Panc1 (cell line): ENCODE measurements around the gene RPS24. TPM values are rescaled to one million over a fixed set of nuclear protein-coding genes. Genes with fewer than 3 reads are reported as not detected.
"Not testable (repeated sequence)": the region's sequence is repeated elsewhere in the genome, so short reads cannot be mapped to it uniquely, and the experiment has no call there.

Experiments
- ATAC-seq: fragments of 200-7000 bp; cut with Tn5 transposase; 2 replicates; pipeline ENCODE4 v1.9.1; 2020; ENCODE audit warnings: mild to moderate bottlenecking, moderate library complexity
- BruUV-seq: library from RNA; stranded (reverse); fragments of 400-500 nt; replicated peaks from 2 replicates; lab custom pipeline; 2021; lab: Mats Ljungman, UMichigan
- CTCF ChIA-PET: fragments of 300-600 bp; sonication (Branson Sonifier 250); formaldehyde crosslinking; loops from one replicate; lab custom pipeline; 2022; ENCODE audit warnings: antibody characterized with exemption; lab: Charles Lee
- POLR2A ChIA-PET: fragments of 300-600 bp; sonication (Branson Sonifier 250); formaldehyde crosslinking; loops from one replicate; lab custom pipeline; 2022; ENCODE audit warnings: antibody characterized with exemption; lab: Charles Lee
- DNase-seq: peaks from one replicate; pipeline ENCODE4 v3.0.0-alpha.2; 2010; ENCODE audit warnings: low read depth, low spot score
- H3K27ac ChIP-seq: 2 replicates; pipeline ENCODE4 v1.5.1; 2011; ENCODE audit warnings: mild to moderate bottlenecking, low read length, inconsistent platforms
- H3K27me3 ChIP-seq: fragments of 200-500 bp; sonication (Bioruptor generic); 2 replicates; pipeline ENCODE4 v1.6.0; 2014; ENCODE audit warnings: low read length, inconsistent platforms; ENCODE audit not compliant: control insufficient read depth, insufficient read depth
- H3K36me3 ChIP-seq: fragments of 200-500 bp; sonication (Bioruptor generic); 2 replicates; pipeline ENCODE4 v1.5.1; 2014; ENCODE audit warnings: inconsistent platforms, mild to moderate bottlenecking, low read length, moderate library complexity; ENCODE audit not compliant: control insufficient read depth, insufficient read depth
- H3K4me1 ChIP-seq: 2 replicates; pipeline ENCODE4 v1.5.1; 2011; ENCODE audit warnings: inconsistent platforms, mild to moderate bottlenecking, low read length, moderate library complexity; ENCODE audit not compliant: control insufficient read depth, insufficient read depth
- H3K4me3 ChIP-seq, 2 experiments: 2 replicates each; pipeline ENCODE4 v1.5.1; 2011 to 2012; ENCODE audit warnings: low read depth in 2 of 2, low read length in 2 of 2, mild to moderate bottlenecking in 2 of 2, inconsistent platforms in 1 of 2, moderate library complexity in 1 of 2
- H3K9me3 ChIP-seq: fragments of 200-500 bp; sonication (Bioruptor generic); 2 replicates; pipeline ENCODE4 v1.5.1; 2014; ENCODE audit warnings: low read depth, mild to moderate bottlenecking, inconsistent platforms, low read length, moderate library complexity; ENCODE audit not compliant: control insufficient read depth, insufficient read depth
- CTCF ChIP-seq: fragments of 450-650 bp; IDR thresholded peaks from 2 replicates; pipeline ENCODE4 v1.5.1; 2017; ENCODE audit warnings: mild to moderate bottlenecking
- POLR2AphosphoS5 ChIP-seq: IDR thresholded peaks from 2 replicates; pipeline ENCODE4 v1.6.1; 2012; ENCODE audit warnings: mild to moderate bottlenecking, low read depth, low read length, moderate library complexity
- REST ChIP-seq, 2 experiments: IDR thresholded peaks; 2 replicates each; pipeline ENCODE4 v1.6.1; 2011 to 2012; ENCODE audit warnings: low read depth in 2 of 2, control low read depth in 1 of 2, low read length in 1 of 2, mild to moderate bottlenecking in 1 of 2, moderate library complexity in 1 of 2; ENCODE audit not compliant: insufficient read depth in 1 of 2
- SIN3A ChIP-seq: IDR thresholded peaks from 2 replicates; pipeline ENCODE4 v1.6.1; 2012; ENCODE audit warnings: low read depth, mild to moderate bottlenecking, low read length, moderate library complexity, borderline replicate concordance; ENCODE audit not compliant: insufficient read depth
- TCF7L2 ChIP-seq: IDR thresholded peaks from 2 replicates; pipeline ENCODE4 v1.6.1; 2011; ENCODE audit warnings: mild to moderate bottlenecking, low read depth, low read length, inconsistent platforms
- in situ Hi-C: cut with HindIII; loops from 2 replicates; pipeline ENCODE4 v1.10.0; 2016; ENCODE audit warnings: low sequenced_read_pairs, low pct_unique_long_range_greater_than_20kb
- intact Hi-C: fragments of 100-400 bp; cut with micrococcal nuclease; formaldehyde crosslinking; loops from one replicate; pipeline ENCODE4 v1.10.0; 2022; ENCODE audit not compliant: unreplicated experiment
- total RNA-seq: library from RNA; stranded (reverse); gene quantifications from one replicate; pipeline ENCODE4 v1.2.1, GENCODE V29; 2021; ENCODE audit not compliant: unreplicated experiment

The RPS24 gene
- total RNA-seq, 1 experiment from 2014 or later: 1,400 TPM

- H3K4me1 ChIP-seq, H3K27ac ChIP-seq, intact Hi-C loops, DNase-seq, BruUV-seq, H3K4me3 ChIP-seq, CTCF ChIA-PET, ATAC-seq, in situ Hi-C loops, H3K9me3 ChIP-seq, H3K27me3 ChIP-seq: not testable (repeated sequence)
- POLR2A ChIA-PET: interaction anchor here (0.5 kb wide), 1 partner anchor 44 kb away, joined by 5 read pairs; no protein-coding TSS in a partner anchor
- peaks cover 23% of the 10 kb centered on the region for H3K36me3 ChIP-seq
Measured at GRCh38 chr10:77998780-77999179, 34.9 kb upstream of the RPS24 start.

GRCh38 chr10:78000206-78000605 is 33.5 kb upstream of the RPS24 start:
- intact Hi-C loops: no loop called here
- H3K27me3 ChIP-seq: no peaks in the 10 kb centered on the region
- no TSS peak for BruUV-seq
- POLR2A ChIA-PET: no interaction called here
- no peaks in the 10 kb centered on the region for H3K9me3 ChIP-seq
- no peak overlapping the region for H3K4me3 ChIP-seq
- ATAC-seq (no peak), DNase-seq (no peak)
- peaks cover 26% of the 10 kb centered on the region for H3K36me3 ChIP-seq
- no peaks in the 10 kb centered on the region for H3K4me1 ChIP-seq
- H3K27ac ChIP-seq: no peak overlapping the region
- in situ Hi-C loops: no loop called here
- TF ChIP-seq TCF7L2: no peak
- no peak for TF ChIP-seq REST (IDR thresholded peaks at IDR 0.05; ENCODE audit: insufficient read depth in 1 of 2, low read depth in 2 of 2, low read length in 1 of 2)
- TF ChIP-seq SIN3A: no peak
- TF ChIP-seq POLR2AphosphoS5: no peak
- no peak for TF ChIP-seq CTCF
- CTCF ChIA-PET: no interaction called here

GRCh38 chr10:78000956-78001472 is 32.6 kb upstream of the RPS24 start:
- H3K4me3 ChIP-seq: no peak overlapping the region
- H3K27me3 ChIP-seq: no peaks in the 10 kb centered on the region
- no peak for ATAC-seq
- ChIA-PET CTCF (no interaction called here), POLR2A (interaction anchor here (1.1 kb wide), 1 partner anchor 15 kb away, joined by 3 read pairs; no protein-coding TSS in a partner anchor)
- H3K9me3 ChIP-seq: no peaks in the 10 kb centered on the region
- TF ChIP-seq CTCF (no peak), SIN3A (no peak), REST (IDR thresholded peaks at IDR 0.05; ENCODE audit: insufficient read depth in 1 of 2, low read depth in 2 of 2, low read length in 1 of 2) (no peak), POLR2AphosphoS5 (no peak), TCF7L2 (no peak)
- no peaks in the 10 kb centered on the region for H3K4me1 ChIP-seq
- H3K36me3 ChIP-seq: peaks cover 31% of the 10 kb centered on the region
- H3K27ac ChIP-seq: no peak overlapping the region
- no TSS peak for BruUV-seq
- intact Hi-C loops: no loop called here
- no peak for DNase-seq
- in situ Hi-C loops: no loop called here
